ENCODE data around the gene SNX1. TPM values are rescaled to one million over a fixed set of nuclear protein-coding genes. Genes with fewer than 3 reads are reported as not detected.

The SNX1 gene
- total and polyA plus RNA-seq, 10 of the 15 experiments (the other 5 are each of a cell fraction or from before 2014, with no cell fraction given): 17.8 to 115 (median 96.3) TPM

DNA sequence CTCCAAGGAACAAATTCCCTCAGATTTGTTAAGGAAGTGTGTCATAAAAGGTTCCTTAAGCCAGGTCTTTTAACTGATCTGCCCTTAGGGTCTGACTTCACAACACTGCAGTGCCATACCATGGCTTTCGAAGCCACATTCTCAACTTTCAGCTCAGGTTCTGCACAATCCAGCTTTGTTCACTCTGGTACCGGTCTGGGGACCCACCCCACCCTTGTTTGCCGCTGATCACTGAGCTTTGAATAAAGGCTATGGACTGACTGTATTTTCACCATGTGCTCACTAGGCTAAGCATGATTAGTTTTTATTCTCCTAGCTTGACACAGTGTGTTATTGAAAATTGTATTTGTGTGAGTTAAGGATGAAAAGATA lies 15.9 kb downstream of the SNX1 start:
- H3K36me3 ChIP-seq (ENCODE audit: control insufficient read depth in 2 of 2, insufficient read depth in 2 of 2, low read length in 1 of 2): peaks cover 3 to 16% of the 10 kb centered on the region in 2 experiments
- in situ Hi-C loops (cut with MboI) (no loop called here), intact Hi-C loops (cut with micrococcal nuclease; ENCODE audit: unreplicated experiment) (no loop called here)
- peak overlapping the region; percentile 71 for H3K4me2 ChIP-seq (ENCODE audit: control insufficient read depth, insufficient read depth)
- RAD21 ChIA-PET (ENCODE audit: unreplicated experiment): interaction anchor here (1.1 kb wide), 1 partner anchor 33 kb away, joined by 5 read pairs; no protein-coding TSS in a partner anchor
- peaks cover 43% of the 10 kb centered on the region for H3K79me2 ChIP-seq (ENCODE audit: control insufficient read depth, insufficient read depth, low read length)
- H3K4me3 ChIP-seq: no peak overlapping the region
- H2AFZ ChIP-seq (ENCODE audit: control insufficient read depth, low read depth, low read length): no peak overlapping the region
- 56% methylated on average over 3 of the region's 3 CpGs for WGBS (ENCODE audit: insufficient coverage, insufficient replicate concordance, low lambda C conversion rate, missing lambda C conversion rate)
- no peak overlapping the region for H3K9ac ChIP-seq (ENCODE audit: control insufficient read depth, insufficient read depth, low read length)
- SMC1A ChIA-PET (ENCODE audit: uncharacterized antibody, unreplicated experiment): interaction anchor here (1.0 to 2.4 kb wide), 5 partner anchors 10 to 22 kb away, joined by 4 to 14 read pairs (median 5); no protein-coding TSS in a partner anchor
- no peak for FAIRE-seq
- H3K27me3 ChIP-seq (replicated peaks in 1 of 2; ENCODE audit: control insufficient read depth in 2 of 2, insufficient read depth in 2 of 2, low read length in 1 of 2): no peaks in the 10 kb centered on the region
- peak overlapping the region; percentile 30 for H3K27ac ChIP-seq (ENCODE audit: control insufficient read depth, insufficient read depth)
- no peaks in the 10 kb centered on the region for H4K20me1 ChIP-seq (ENCODE audit: control insufficient read depth, insufficient read depth)
- no peak for ATAC-seq
- BruUV-seq (replicated peaks): no TSS peak
- TF ChIP-seq SMARCA5 (IDR thresholded peaks at IDR 0.05): no peak
- POLR2A ChIA-PET: interaction anchor here (0.6 to 1.3 kb wide), 3 partner anchors 19 to 95 kb away, joined by 3 to 4 read pairs (median 3); no protein-coding TSS in a partner anchor
- CTCF ChIA-PET: interaction anchor here (1.0 to 3.2 kb wide), 6 partner anchors 10 to 44 kb away, joined by 3 to 11 read pairs (median 4); no protein-coding TSS in a partner anchor
- no peak for DNase-seq (ENCODE audit: low read depth, low spot score)
- no peaks in the 10 kb centered on the region for H3K9me3 ChIP-seq (replicated peaks; ENCODE audit: control insufficient read depth, insufficient read depth, low read length)
- H3K4me1 ChIP-seq (ENCODE audit: control insufficient read depth, insufficient read depth, low read length): peaks cover 26% of the 10 kb centered on the region

GRCh38 chr15:64112073-64112772 lies 16.4 kb downstream of the SNX1 start:
- Histone ChIP-seq H3K4me2 (ENCODE audit: control insufficient read depth, insufficient read depth) (peak overlapping the region; percentile 41), H3K9ac (ENCODE audit: control insufficient read depth, insufficient read depth, low read length) (no peak overlapping the region), H3K4me3 (no peak overlapping the region), H3K27ac (ENCODE audit: control insufficient read depth, insufficient read depth) (peak overlapping the region; percentile 30; the same call in 1 of the 2 replicates), H3K4me1 (ENCODE audit: control insufficient read depth, insufficient read depth, low read length) (peaks cover 26% of the 10 kb centered on the region), H3K27me3 (replicated peaks in 1 of 2; ENCODE audit: control insufficient read depth in 2 of 2, insufficient read depth in 2 of 2, low read length in 1 of 2) (no peaks in the 10 kb centered on the region), H3K79me2 (ENCODE audit: control insufficient read depth, insufficient read depth, low read length) (peaks cover 40% of the 10 kb centered on the region), H2AFZ (ENCODE audit: control insufficient read depth, low read depth, low read length) (no peak overlapping the region), H3K9me3 (replicated peaks; ENCODE audit: control insufficient read depth, insufficient read depth, low read length) (no peaks in the 10 kb centered on the region), H3K36me3 (ENCODE audit: control insufficient read depth in 2 of 2, insufficient read depth in 2 of 2, low read length in 1 of 2) (peaks cover 4 to 21% of the 10 kb centered on the region in 2 experiments), H4K20me1 (ENCODE audit: control insufficient read depth, insufficient read depth) (no peaks in the 10 kb centered on the region)
- in situ Hi-C loops (cut with MboI) (no loop called here), intact Hi-C loops (cut with micrococcal nuclease; ENCODE audit: unreplicated experiment) (no loop called here)
- ChIA-PET RAD21 (ENCODE audit: unreplicated experiment) (interaction anchor here (0.8 to 1.1 kb wide), 3 partner anchors 21 to 41 kb away, joined by 3 to 5 read pairs (median 3); no protein-coding TSS in a partner anchor), SMC1A (ENCODE audit: uncharacterized antibody, unreplicated experiment) (interaction anchor here (1.0 to 2.4 kb wide), 4 partner anchors 10 to 22 kb away, joined by 4 to 14 read pairs (median 8); no protein-coding TSS in a partner anchor), POLR2A (interaction anchor here (0.7 to 1.3 kb wide), 2 partner anchors 33 to 884 kb away, joined by 3 read pairs; no protein-coding TSS in a partner anchor), CTCF (interaction anchor here (1.0 to 3.2 kb wide), 6 partner anchors 10 to 45 kb away, joined by 3 to 11 read pairs (median 4); no protein-coding TSS in a partner anchor)
- BruUV-seq (replicated peaks): no TSS peak
- 69% methylated on average over 4 of the region's 4 CpGs for WGBS (ENCODE audit: insufficient coverage, insufficient replicate concordance, low lambda C conversion rate, missing lambda C conversion rate)
- ATAC-seq: no peak
- TF ChIP-seq POLR2A (IDR thresholded peaks at IDR 0.05; ENCODE audit: low read depth, low read length) (no peak), MLLT1 (IDR thresholded peaks at IDR 0.05) (no peak), NFYA (IDR thresholded peaks at IDR 0.05; ENCODE audit: borderline replicate concordance, low read depth, low read length) (no peak), MYB (IDR thresholded peaks at IDR 0.05; ENCODE audit: borderline replicate concordance, low read depth, low read length) (no peak), RAD21 (IDR thresholded peaks at IDR 0.05; ENCODE audit: insufficient read depth, low read depth, low read length) (no peak)
- FAIRE-seq: no peak
- no peak for DNase-seq (ENCODE audit: low read depth, low spot score)

Measured in GM12878 (cell line).